ENCODE data around the gene LCN2. TPM values are rescaled to one million over a fixed set of nuclear protein-coding genes. Genes with fewer than 3 reads are reported as not detected.

The LCN2 gene
- total RNA-seq, 1 donor from 2014 or later, result not detected

DNA sequence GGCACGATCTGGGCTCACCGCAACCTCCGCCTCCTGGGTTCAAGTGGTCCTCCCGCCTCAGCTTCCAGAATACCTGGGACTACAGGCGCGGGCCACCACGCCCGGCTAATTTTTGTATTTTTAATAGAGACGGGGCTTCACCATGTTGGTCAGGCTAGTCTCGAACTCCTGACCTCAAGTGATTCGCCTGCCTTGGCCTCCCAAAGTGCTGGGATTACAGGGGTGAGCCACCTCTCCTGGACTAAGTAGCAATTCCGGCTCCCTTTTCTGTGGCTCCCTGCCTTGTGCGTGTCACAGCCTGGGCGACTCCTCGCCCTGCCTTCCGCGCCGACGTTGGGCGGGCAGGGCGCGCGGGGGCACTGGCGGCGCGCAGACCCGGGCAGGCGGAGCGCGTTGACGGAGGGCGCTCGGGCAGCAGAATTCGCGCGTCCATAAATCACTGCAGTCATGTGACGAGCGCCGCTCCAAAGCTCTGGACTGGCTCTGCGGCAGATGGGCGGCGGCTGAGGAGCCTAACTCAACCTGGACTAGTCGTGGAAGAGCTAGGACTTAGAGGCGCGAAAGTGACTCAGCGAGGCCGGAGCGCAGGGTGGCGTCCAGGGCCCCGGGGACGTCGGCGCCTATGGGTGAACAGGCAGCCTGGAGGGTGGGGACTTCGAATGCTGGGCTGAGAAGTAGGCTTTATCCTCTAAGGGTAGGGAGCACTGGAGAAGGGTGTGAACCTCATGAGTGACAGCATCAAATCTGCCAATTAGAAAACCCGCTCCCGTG, 43.5 kb downstream of the LCN2 start:
- DNase-seq (ENCODE audit: low read depth, low spot score), result peak; percentile 52

DNA sequence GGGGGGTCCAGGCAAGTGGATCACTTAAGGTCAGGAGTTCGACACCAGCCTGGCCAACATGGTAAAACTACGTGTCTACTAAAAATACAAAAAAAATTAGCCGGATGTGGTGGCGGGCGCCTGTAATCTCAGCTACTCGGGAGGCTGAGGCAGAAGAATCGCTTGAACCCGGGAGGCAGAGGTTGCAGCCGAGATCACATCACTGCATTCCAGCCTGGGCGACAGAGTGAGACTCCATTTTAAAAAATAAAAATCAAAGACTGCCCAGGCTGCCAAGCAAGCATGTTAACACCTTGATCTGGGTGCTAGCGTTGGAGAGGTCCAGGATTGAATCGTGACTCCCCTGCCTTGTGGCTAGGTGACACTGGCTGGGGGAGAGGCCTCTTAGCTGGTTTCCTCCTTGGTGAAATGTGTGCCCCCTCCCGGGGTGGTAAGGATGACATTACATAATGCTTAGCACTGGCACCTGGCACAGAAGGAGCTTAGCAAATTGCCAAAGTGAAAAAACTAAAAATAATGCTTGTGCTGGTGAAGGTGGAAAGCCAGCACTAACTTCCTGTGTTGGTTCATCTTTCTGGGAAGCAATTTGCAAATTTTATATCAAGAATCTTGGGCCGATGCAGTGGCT, 44.3 kb downstream of the LCN2 start:
- no peak for DNase-seq (ENCODE audit: low read depth, low spot score)

DNA sequence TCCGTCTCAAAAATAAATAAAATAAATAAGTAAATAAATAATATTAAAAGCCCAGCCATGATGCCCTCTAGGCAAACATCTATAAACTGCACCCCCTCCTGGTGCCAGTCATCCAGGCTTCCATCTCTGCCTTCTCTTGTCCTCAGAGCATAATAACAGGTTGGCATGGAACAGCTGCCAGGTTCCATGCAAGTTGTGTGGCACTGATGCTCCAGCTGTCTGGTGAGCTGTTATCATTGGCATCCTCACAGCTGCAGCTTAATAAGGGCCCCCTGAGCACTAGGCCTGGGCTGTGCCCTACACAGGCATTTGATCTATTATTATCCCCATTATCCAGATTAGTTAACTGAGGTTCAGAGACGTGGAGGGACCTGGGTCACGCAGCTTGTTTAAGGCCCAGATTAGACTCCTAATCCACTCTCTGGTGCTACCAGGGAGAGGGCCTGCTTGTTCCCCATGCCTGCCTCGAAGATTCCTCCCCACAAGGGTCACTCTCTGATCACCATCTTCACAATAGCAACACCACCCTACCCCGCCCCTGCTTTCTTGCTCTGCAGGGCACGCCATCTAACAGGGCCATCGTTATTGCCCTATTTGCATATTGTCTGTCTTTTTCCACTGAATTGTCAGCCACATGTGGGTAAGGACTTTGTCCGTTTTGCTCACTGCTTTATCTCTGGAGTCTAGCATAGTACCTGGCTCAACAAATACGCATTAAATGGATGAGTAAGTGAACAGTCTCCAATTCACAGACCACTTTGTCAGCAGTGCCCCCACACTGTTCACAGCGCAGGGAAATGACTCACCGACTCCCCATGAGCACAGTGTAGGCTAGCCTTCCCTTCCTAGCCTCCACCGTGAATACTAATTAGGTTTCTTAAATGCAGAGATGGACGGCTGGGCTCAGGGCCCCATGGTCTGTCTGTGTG, 52.5 kb downstream of the LCN2 start:
- no peak for DNase-seq (ENCODE audit: low read depth, low spot score)

GRCh38 chr9:128202648-128203023, 53.4 kb downstream of the LCN2 start:
- no peak for DNase-seq (ENCODE audit: low read depth, low spot score)

Other genes starting within 250 kb of the LCN2 start
- 36.2 and 48.1 TPM in 2 replicates for gene ST6GALNAC6, start 249.8 kb upstream of the LCN2 start, total RNA-seq
- gene ST6GALNAC4, start 232.4 kb upstream of the LCN2 start, total RNA-seq, result 62.0 and 69.0 TPM in 2 replicates
- gene PIP5KL1, start 218.7 kb upstream of the LCN2 start, total RNA-seq, result 0.21 and 0.79 TPM in 2 replicates
- 11.9 and 12.1 TPM in 2 replicates for gene DPM2, start 211.6 kb upstream of the LCN2 start, total RNA-seq
- 4.4 and 5.2 TPM in 2 replicates for gene EEIG1, start 168.5 kb upstream of the LCN2 start, total RNA-seq
- 10.1 and 16.3 TPM in 2 replicates for gene NAIF1, start 82.1 kb upstream of the LCN2 start, total RNA-seq
- gene SLC25A25, start 81.2 kb upstream of the LCN2 start, total RNA-seq, result 14.7 and 25.1 TPM in 2 replicates
- 103 and 129 TPM in 2 replicates for gene PTGES2, start 21.7 kb upstream of the LCN2 start, total RNA-seq
- gene BBLN, start 10.8 kb downstream of the LCN2 start, total RNA-seq, result 20.6 and 31.5 TPM in 2 replicates
- 18.5 and 24.5 TPM in 2 replicates for gene CIZ1, start 42.1 kb downstream of the LCN2 start, total RNA-seq
- 0.33 and 0.39 TPM in 2 replicates for gene DNM1, start 53.9 kb downstream of the LCN2 start, total RNA-seq
- 56.1 and 60.7 TPM in 2 replicates for gene GOLGA2, start 126.6 kb downstream of the LCN2 start, total RNA-seq
- gene SWI5, start 126.8 kb downstream of the LCN2 start, total RNA-seq, result 32.4 and 32.5 TPM in 2 replicates
- 36.3 and 37.4 TPM in 2 replicates for gene TRUB2, start 173.0 kb downstream of the LCN2 start, total RNA-seq
- 24.4 and 28.1 TPM in 2 replicates for gene COQ4, start 173.4 kb downstream of the LCN2 start, total RNA-seq
- gene SLC27A4, start 191.1 kb downstream of the LCN2 start, total RNA-seq, result 27.2 and 41.3 TPM in 2 replicates
- gene URM1, start 221.9 kb downstream of the LCN2 start, total RNA-seq, result 69.3 and 77.2 TPM in 2 replicates